SK-N-SH (cell line): ENCODE results near the gene PIBF1. TPM values are rescaled to one million over a fixed set of nuclear protein-coding genes. Genes with fewer than 3 reads are reported as not detected.
A peak's percentile ranks its signal among the peaks of the same experiment; 100 is the strongest.

Experiments used
- CTCF ChIA-PET: fragments of 300-600, 350-600 bp; formaldehyde crosslinking; extraction: SDS; loops from one replicate; lab custom pipeline; 2021; lab: Yijun Ruan, JAX
- POLR2A ChIA-PET: fragments of 350-600 bp; sonication (Branson Sonifier 250); formaldehyde crosslinking; extraction: SDS; loops from one replicate; lab custom pipeline; 2020; ENCODE audit warnings: antibody characterized with exemption, inconsistent platforms; lab: Yijun Ruan, JAX
- DNase-seq: peaks from one replicate; pipeline ENCODE4 v3.0.0; 2012
- H2AFZ ChIP-seq: fragments of 200-600 bp; sonication (generic); 2 replicates; pipeline ENCODE4 v1.8.1; 2016; ENCODE audit warnings: antibody characterized with exemption, mild to moderate bottlenecking, low read depth
- H3F3A ChIP-seq: fragments of 200-600 bp; sonication (generic); replicated peaks from 2 replicates; pipeline ENCODE3; 2016; ENCODE audit warnings: antibody characterized with exemption, mild to moderate bottlenecking; ENCODE audit not compliant: insufficient read depth
- H3K27ac ChIP-seq, 2 experiments: fragments of 200-500 bp in 1 of 2; fragments of 200-600 bp in 1 of 2; sonication (Bioruptor generic) in 1 of 2; sonication (generic), shearing (Covaris generic) in 1 of 2; 2 replicates each; pipeline versions ENCODE4 v1.5.1 to v1.6.1; 2014 to 2016; ENCODE audit warnings: low read depth in 2 of 2, inconsistent platforms in 1 of 2, low read length in 1 of 2, mild to moderate bottlenecking in 1 of 2, mixed read lengths in 1 of 2
- H3K27me3 ChIP-seq: fragments of 200-600 bp; sonication (generic), shearing (Covaris generic); 2 replicates; pipeline ENCODE4 v1.6.1; 2016; ENCODE audit warnings: mixed run types; ENCODE audit not compliant: insufficient read depth
- H3K36me3 ChIP-seq, 2 experiments: fragments of 200-500 bp in 1 of 2; fragments of 200-600 bp in 1 of 2; sonication (Bioruptor generic) in 1 of 2; sonication (generic) in 1 of 2; replicated peaks in 1 of 2; 2 replicates each; pipeline versions ENCODE3 to v1.5.1; 2014 to 2016; ENCODE audit warnings: low read length in 1 of 2, mild to moderate bottlenecking in 1 of 2; ENCODE audit not compliant: insufficient read depth in 2 of 2, control insufficient read depth in 1 of 2
- H3K4me1 ChIP-seq, 2 experiments: fragments of 200-500 bp in 1 of 2; fragments of 200-600 bp in 1 of 2; sonication (Bioruptor generic) in 1 of 2; sonication (generic), shearing (Covaris generic) in 1 of 2; 2 replicates each; pipeline versions ENCODE4 v1.5.1 to v1.6.1; 2014 to 2016; ENCODE audit warnings: low read depth in 1 of 2, low read length in 1 of 2, mixed run types in 1 of 2; ENCODE audit not compliant: insufficient read depth in 2 of 2, control insufficient read depth in 1 of 2
- H3K4me2 ChIP-seq: fragments of 200-600 bp; sonication (generic), shearing (Covaris generic); 2 replicates; pipeline ENCODE4 v1.6.1; 2017; ENCODE audit warnings: mixed run types
- H3K4me3 ChIP-seq, 2 experiments: fragments of 200-500 bp in 1 of 2; fragments of 200-600 bp in 1 of 2; sonication (Bioruptor generic) in 1 of 2; sonication (generic), shearing (Covaris generic) in 1 of 2; 2 replicates each; pipeline versions ENCODE4 v1.5.1 to v1.8.1; 2014 to 2016; ENCODE audit warnings: low read depth in 2 of 2, inconsistent platforms in 1 of 2, low read length in 1 of 2, mild to moderate bottlenecking in 1 of 2, mixed read lengths in 1 of 2, moderate library complexity in 1 of 2
- H3K79me2 ChIP-seq: fragments of 200-600 bp; sonication (generic); 2 replicates; pipeline ENCODE4 v1.8.1; 2017; ENCODE audit warnings: mild to moderate bottlenecking; ENCODE audit not compliant: insufficient read depth
- H3K9ac ChIP-seq: fragments of 200-600 bp; sonication (generic); 2 replicates; pipeline ENCODE4 v1.6.1; 2017; ENCODE audit warnings: mixed run types
- H3K9me2 ChIP-seq: fragments of 200-600 bp; sonication (generic); 2 replicates; pipeline ENCODE4 v1.6.1; 2017; ENCODE audit warnings: mixed run types
- H3K9me3 ChIP-seq: fragments of 200-600 bp; sonication (generic); 2 replicates; pipeline ENCODE4 v1.6.1; 2017; ENCODE audit warnings: mixed run types, mild to moderate bottlenecking, moderate library complexity
- H4K20me1 ChIP-seq: fragments of 200-600 bp; sonication (generic); 2 replicates; pipeline ENCODE4 v1.6.1; 2017; ENCODE audit warnings: mild to moderate bottlenecking, mixed run types; ENCODE audit not compliant: insufficient read depth
- CTCF ChIP-seq: fragments of 200-600 bp; sonication (generic); IDR thresholded peaks from 2 replicates; pipeline ENCODE4 v1.6.1; 2017; ENCODE audit warnings: antibody characterized with exemption, mild to moderate bottlenecking, moderate library complexity
- ELF1 ChIP-seq: IDR thresholded peaks from 2 replicates; pipeline ENCODE4 v1.4.0; 2012
- EZH2phosphoT487 ChIP-seq: fragments of 200-600 bp; sonication (generic); IDR thresholded peaks from 2 replicates; pipeline ENCODE4 v1.6.1; 2017; ENCODE audit warnings: low read depth, mixed run types, mild to moderate bottlenecking, antibody characterized with exemption, moderate library complexity, borderline replicate concordance
- FOSL2 ChIP-seq: IDR thresholded peaks from 2 replicates; pipeline ENCODE4 v1.4.0; 2012; ENCODE audit warnings: low read depth, mild to moderate bottlenecking, moderate library complexity, borderline replicate concordance
- FOXJ3 ChIP-seq: sonication (generic); formaldehyde crosslinking; IDR thresholded peaks from 2 replicates; pipeline ENCODE4 v1.5.1; 2020; ENCODE audit warnings: mild to moderate bottlenecking, missing genetic modification reagents
- JUND ChIP-seq: IDR thresholded peaks from 2 replicates; pipeline ENCODE4 v1.4.0; 2012
- MEF2A ChIP-seq: IDR thresholded peaks from 2 replicates; pipeline ENCODE4 v1.4.0; 2012; ENCODE audit warnings: low read depth, borderline replicate concordance
- MXI1 ChIP-seq: IDR thresholded peaks from 2 replicates; pipeline ENCODE4 v1.6.1; 2012; ENCODE audit warnings: mild to moderate bottlenecking, low read depth, low read length, improper control_type of control experiment
- NFIC ChIP-seq: IDR thresholded peaks from 2 replicates; pipeline ENCODE4 v1.4.0; 2012; ENCODE audit warnings: borderline replicate concordance
- RCOR1 ChIP-seq: fragments of 150-350 bp; IDR thresholded peaks from 2 replicates; pipeline ENCODE4 v1.6.1; 2017; ENCODE audit warnings: antibody characterized with exemption, low read length
- RXRA ChIP-seq: IDR thresholded peaks from 2 replicates; pipeline ENCODE4 v1.4.0; 2012; ENCODE audit warnings: low read depth, mild to moderate bottlenecking, borderline replicate concordance
- TAF1 ChIP-seq: IDR thresholded peaks from 2 replicates; pipeline ENCODE4 v1.6.1; 2012; ENCODE audit warnings: low read depth, mild to moderate bottlenecking, low read length, moderate library complexity, borderline replicate concordance
- USF2 ChIP-seq: fragments of 150-350 bp; IDR thresholded peaks from 2 replicates; pipeline ENCODE4 v1.6.1; 2017; ENCODE audit warnings: antibody characterized with exemption, low read length, low read depth, borderline replicate concordance
- YY1 ChIP-seq: IDR thresholded peaks from 2 replicates; pipeline ENCODE4 v1.4.0; 2012; ENCODE audit warnings: low read depth, mild to moderate bottlenecking
- ZBTB33 ChIP-seq: IDR thresholded peaks from 2 replicates; pipeline ENCODE4 v1.4.0; 2012; ENCODE audit warnings: low read depth, borderline replicate concordance
- WGBS: methylation state at CpG from one replicate; pipeline ENCODE4 v1.1.6; 2017; ENCODE audit warnings: low lambda C conversion rate; 5-methylcytosine and 5-hydroxymethylcytosine counted together
- polyA plus RNA-seq, 3 experiments: library from polyadenylated mRNA; depleted of rRNA; stranded (reverse); fragments of >200 nt; gene quantifications; 2 replicates each; pipeline ENCODE4 v1.2.3, GENCODE V29; 2012

PIBF1 gene
- polyA plus RNA-seq, 1 of the 3 experiments (the other 2 are of a cell fraction): 3.9 TPM

- TF ChIP-seq RXRA (no peak), FOXJ3 (CRISPR knock-in tag) (peak; percentile 37; the same call in 1 of the 2 replicates), RCOR1 (no peak), MEF2A (no peak), MXI1 (peak; percentile 97)
- TF ChIP-seq, all 33 proteins: peak for 12
Observed at GRCh38 chr13:72781451-72782439, at the start of gene PIBF1, which contains the start of gene DIS3 (continued).

- DNase-seq: no peak
- 88% methylated on average over 3 of the region's 3 CpGs for WGBS
- H3K4me2 ChIP-seq: no peak overlapping the region
- TF ChIP-seq FOSL2: no peak
- no peak for TF ChIP-seq ZBTB33
- TF ChIP-seq EZH2phosphoT487: no peak
- no peak for TF ChIP-seq JUND
- no peak for TF ChIP-seq TAF1
- TF ChIP-seq USF2: no peak
- no peak for TF ChIP-seq YY1
- no peak for TF ChIP-seq ELF1
- TF ChIP-seq CTCF: no peak
- no peak for TF ChIP-seq NFIC
- no peak overlapping the region for H3K4me3 ChIP-seq
- no peaks in the 10 kb centered on the region for H3K9me2 ChIP-seq
- H3K36me3 ChIP-seq: peaks cover 38 to 40% of the 10 kb centered on the region in 2 experiments
- CTCF ChIA-PET: no interaction called here
- H3K9ac ChIP-seq: no peak overlapping the region
- H3K27me3 ChIP-seq: no peaks in the 10 kb centered on the region
- no peaks in the 10 kb centered on the region for H3F3A ChIP-seq
- no peaks in the 10 kb centered on the region; a peak in 2 of 4 replicates for H3K4me1 ChIP-seq
- no peak overlapping the region for H2AFZ ChIP-seq
- H3K79me2 ChIP-seq: peaks cover 55% of the 10 kb centered on the region
- H3K27ac ChIP-seq: no peak overlapping the region
- POLR2A ChIA-PET: no interaction called here
- no peaks in the 10 kb centered on the region for H4K20me1 ChIP-seq
- no peaks in the 10 kb centered on the region for H3K9me3 ChIP-seq
Observed at GRCh38 chr13:72737033-72737432, 44.9 kb upstream of the PIBF1 start.
